Smooth muscle cell (in vitro differentiated cells): ENCODE measurements around the gene SGPL1. TPM values are rescaled to one million over a fixed set of nuclear protein-coding genes. Genes with fewer than 3 reads are reported as not detected.

Experiments used
- DNase-seq: peaks from one replicate; lab custom pipeline; 2025; ENCODE audit not compliant: unreplicated experiment; lab: John Stamatoyannopoulos, UW
- H2AFZ ChIP-seq: fragments of 200-600 bp; sonication (generic); 2 replicates; pipeline ENCODE4 v1.6.0; 2016; ENCODE audit warnings: antibody characterized with exemption, low read depth, mild to moderate bottlenecking
- H3F3A ChIP-seq: fragments of 200-600 bp; sonication (generic); 2 replicates; pipeline ENCODE4 v1.6.0; 2017; ENCODE audit warnings: antibody characterized with exemption, low read depth
- H3K27ac ChIP-seq: fragments of 200-600 bp; sonication (generic); 2 replicates; pipeline ENCODE4 v1.5.1; 2016; ENCODE audit warnings: low read depth, mild to moderate bottlenecking
- H3K27me3 ChIP-seq: fragments of 200-600 bp; sonication (generic); 2 replicates; pipeline ENCODE4 v1.6.1; 2016; ENCODE audit warnings: low read depth, mild to moderate bottlenecking
- H3K36me3 ChIP-seq: fragments of 200-600 bp; sonication (generic); 2 replicates; pipeline ENCODE4 v1.5.1; 2016; ENCODE audit warnings: low read depth
- H3K4me1 ChIP-seq: fragments of 200-600 bp; sonication (generic); 2 replicates; pipeline ENCODE4 v1.5.1; 2016; ENCODE audit warnings: low read depth
- H3K4me2 ChIP-seq: fragments of 200-600 bp; sonication (generic); 2 replicates; pipeline ENCODE4 v1.6.0; 2016; ENCODE audit warnings: mild to moderate bottlenecking
- H3K4me3 ChIP-seq: fragments of 200-600 bp; sonication (generic); 2 replicates; pipeline ENCODE4 v1.5.1; 2016; ENCODE audit warnings: mild to moderate bottlenecking
- H3K79me2 ChIP-seq: fragments of 200-600 bp; sonication (generic); 2 replicates; pipeline ENCODE4 v1.6.0; 2016; ENCODE audit warnings: low read depth, mild to moderate bottlenecking
- H3K9ac ChIP-seq: fragments of 200-600 bp; sonication (generic); 2 replicates; pipeline ENCODE4 v1.6.0; 2016; ENCODE audit warnings: low read depth
- H3K9me3 ChIP-seq: fragments of 200-600 bp; sonication (generic); replicated peaks from 2 replicates; pipeline ENCODE4 v1.5.1; 2016; ENCODE audit warnings: low read depth
- H4K20me1 ChIP-seq: fragments of 200-600 bp; sonication (generic); 2 replicates; pipeline ENCODE4 v1.6.0; 2016; ENCODE audit warnings: low read depth
- WGBS: methylation state at CpG from one replicate; pipeline ENCODE4 v1.1.7; 2016; ENCODE audit warnings: low lambda C conversion rate; 5-methylcytosine and 5-hydroxymethylcytosine counted together
- polyA plus RNA-seq: library from polyadenylated mRNA; unstranded; fragments of >200 nt; fragmentation: Nextera tagmentation; extraction: Ambion mirVana; gene quantifications from 2 replicates; pipeline ENCODE4 v1.2.1, GENCODE V29; 2016
- total RNA-seq: library from RNA; depleted of rRNA; stranded (reverse); fragments of >200 nt; gene quantifications from 2 replicates; pipeline ENCODE4 v1.2.3, GENCODE V29; 2014
- TF ChIP-seq, protein P1 (sequence below): fragments of 200-600 bp; sonication (generic); IDR thresholded peaks from 2 replicates; pipeline ENCODE4 v1.5.1; 2017; ENCODE audit warnings: borderline replicate concordance, mild to moderate bottlenecking, antibody characterized with exemption; ENCODE audit not compliant: insufficient read depth, poor library complexity, severe bottlenecking

SGPL1 gene
- total and polyA plus RNA-seq, 2 experiments from 2014 or later: 20.0 to 41.1 TPM

DNA sequence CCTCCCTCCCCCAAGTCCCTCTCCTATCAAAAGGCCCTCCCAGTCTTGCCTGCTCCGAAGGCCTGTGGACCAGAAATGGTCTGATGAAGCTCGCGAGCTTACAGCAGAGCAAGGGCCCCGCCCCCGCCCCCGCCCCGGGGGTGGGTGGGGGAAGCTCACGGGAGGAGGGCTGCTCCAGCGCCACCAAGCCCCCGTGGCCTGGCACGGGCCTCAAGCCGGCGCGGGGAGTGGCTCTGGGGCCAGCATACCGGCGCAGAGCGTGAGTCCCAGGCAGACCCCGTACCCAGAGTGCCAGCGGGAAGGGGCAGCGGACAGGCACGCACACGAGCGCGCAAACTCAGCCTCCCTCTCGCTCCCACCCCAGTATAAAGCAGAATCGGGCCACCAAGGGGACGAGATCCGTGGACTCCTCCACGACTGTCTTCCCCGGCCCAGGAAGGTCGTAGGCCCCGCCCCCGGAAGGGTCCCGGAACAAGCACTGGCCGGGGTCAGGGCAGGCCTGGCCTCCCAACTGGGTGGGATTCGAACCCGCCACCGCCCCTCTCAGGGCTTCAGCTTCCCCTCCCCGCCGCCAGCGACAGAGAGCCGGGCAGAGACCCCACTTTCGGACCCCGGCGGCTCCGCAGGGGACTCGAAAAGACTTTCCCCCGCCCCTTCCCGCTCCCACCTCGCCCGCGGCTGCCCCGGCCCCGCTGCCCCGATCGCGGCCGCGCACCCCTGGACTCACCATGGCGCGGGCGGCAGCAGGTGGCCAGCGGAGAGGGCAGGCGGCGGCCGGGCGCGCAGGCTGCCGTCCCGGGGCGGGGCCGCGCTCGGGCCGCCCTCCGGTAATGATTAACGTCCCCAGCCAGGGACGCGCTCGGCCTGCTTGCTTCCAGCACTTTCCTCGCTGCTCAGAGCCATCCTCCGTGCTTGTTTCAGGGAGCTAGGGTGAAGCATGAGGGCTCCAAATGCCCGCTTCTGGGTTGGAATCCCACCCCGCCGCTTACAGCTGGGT, 72.4 kb downstream of the SGPL1 start, which contains the start of gene PCBD1:
Gene PCBD1, minus strand, starts transcription at position 762 of the 997 bp plus-strand sequence. Its CDS starts 32 bp downstream, at position 730.
- 3% methylated on average over 41 of the region's 85 CpGs for WGBS
- no peaks in the 10 kb centered on the region for H3K36me3 ChIP-seq
- no peaks in the 10 kb centered on the region for H3K27me3 ChIP-seq
- H4K20me1 ChIP-seq: no peaks in the 10 kb centered on the region
- H3K4me2 ChIP-seq: peak within 1 kb of the TSS; percentile 92
- H3K9ac ChIP-seq: peak within 1 kb of the TSS; percentile 34
- H3F3A ChIP-seq: no peaks in the 10 kb centered on the region
- peak; percentile 40 for DNase-seq
- peak within 1 kb of the TSS; percentile 80 for H3K4me3 ChIP-seq
- peak within 1 kb of the TSS; percentile 57 for H2AFZ ChIP-seq
- no peak within 1 kb of the TSS for H3K27ac ChIP-seq
- TF ChIP-seq, protein P1, sequence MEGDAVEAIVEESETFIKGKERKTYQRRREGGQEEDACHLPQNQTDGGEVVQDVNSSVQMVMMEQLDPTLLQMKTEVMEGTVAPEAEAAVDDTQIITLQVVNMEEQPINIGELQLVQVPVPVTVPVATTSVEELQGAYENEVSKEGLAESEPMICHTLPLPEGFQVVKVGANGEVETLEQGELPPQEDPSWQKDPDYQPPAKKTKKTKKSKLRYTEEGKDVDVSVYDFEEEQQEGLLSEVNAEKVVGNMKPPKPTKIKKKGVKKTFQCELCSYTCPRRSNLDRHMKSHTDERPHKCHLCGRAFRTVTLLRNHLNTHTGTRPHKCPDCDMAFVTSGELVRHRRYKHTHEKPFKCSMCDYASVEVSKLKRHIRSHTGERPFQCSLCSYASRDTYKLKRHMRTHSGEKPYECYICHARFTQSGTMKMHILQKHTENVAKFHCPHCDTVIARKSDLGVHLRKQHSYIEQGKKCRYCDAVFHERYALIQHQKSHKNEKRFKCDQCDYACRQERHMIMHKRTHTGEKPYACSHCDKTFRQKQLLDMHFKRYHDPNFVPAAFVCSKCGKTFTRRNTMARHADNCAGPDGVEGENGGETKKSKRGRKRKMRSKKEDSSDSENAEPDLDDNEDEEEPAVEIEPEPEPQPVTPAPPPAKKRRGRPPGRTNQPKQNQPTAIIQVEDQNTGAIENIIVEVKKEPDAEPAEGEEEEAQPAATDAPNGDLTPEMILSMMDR: no peak
- H3K79me2 ChIP-seq: no peaks in the 10 kb centered on the region
- peaks cover 11% of the 10 kb centered on the region for H3K4me1 ChIP-seq
- no peaks in the 10 kb centered on the region for H3K9me3 ChIP-seq

DNA sequence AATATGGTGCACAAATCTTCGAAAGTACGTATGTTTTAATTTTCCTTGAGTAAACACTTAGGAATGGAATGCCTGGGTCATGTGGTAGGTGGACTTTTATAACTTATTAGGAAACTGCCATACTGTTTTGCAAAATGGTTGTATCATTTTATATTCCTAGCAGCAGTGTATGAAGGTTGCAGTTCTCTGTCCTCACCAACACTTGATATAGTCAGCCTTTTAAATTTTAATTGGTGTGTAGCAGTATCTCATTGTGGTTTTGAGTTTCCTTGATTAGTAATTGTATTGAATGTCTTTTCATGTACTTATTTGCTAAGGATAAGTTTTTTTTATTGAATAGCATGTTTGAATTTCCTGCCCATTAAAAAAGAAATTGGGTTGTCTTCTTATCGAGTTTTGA, 73.5 kb downstream of the SGPL1 start:
- H3K4me2 ChIP-seq: peak overlapping the region; percentile 92
- H3F3A ChIP-seq: no peaks in the 10 kb centered on the region
- H3K36me3 ChIP-seq: no peaks in the 10 kb centered on the region
- H3K4me3 ChIP-seq: no peak overlapping the region
- no peaks in the 10 kb centered on the region for H3K79me2 ChIP-seq
- no peak overlapping the region for H2AFZ ChIP-seq
- no peaks in the 10 kb centered on the region for H4K20me1 ChIP-seq
- no peaks in the 10 kb centered on the region for H3K27me3 ChIP-seq
- H3K4me1 ChIP-seq: peaks cover 11% of the 10 kb centered on the region
- no peak overlapping the region for H3K27ac ChIP-seq
- H3K9me3 ChIP-seq: no peaks in the 10 kb centered on the region
- TF ChIP-seq, protein P1: no peak
- H3K9ac ChIP-seq: no peak overlapping the region
- no peak for DNase-seq
- 89% methylated on average over 3 of the region's 3 CpGs for WGBS

GRCh38 chr10:70890917-70891431, 75.2 kb downstream of the SGPL1 start:
- TF ChIP-seq, protein P1: no peak
- H3K9ac ChIP-seq: no peak overlapping the region
- no peaks in the 10 kb centered on the region for H3K27me3 ChIP-seq
- H2AFZ ChIP-seq: no peak overlapping the region
- H3K36me3 ChIP-seq: no peaks in the 10 kb centered on the region
- no peaks in the 10 kb centered on the region for H3K79me2 ChIP-seq
- H4K20me1 ChIP-seq: no peaks in the 10 kb centered on the region
- no peaks in the 10 kb centered on the region for H3K9me3 ChIP-seq
- H3K4me3 ChIP-seq: no peak overlapping the region
- no peak overlapping the region for H3K27ac ChIP-seq
- WGBS: 44% methylated on average over 7 of the region's 7 CpGs
- H3K4me2 ChIP-seq: no peak overlapping the region
- H3K4me1 ChIP-seq: peaks cover 11% of the 10 kb centered on the region
- no peak for DNase-seq
- no peaks in the 10 kb centered on the region for H3F3A ChIP-seq
